AG04450 (cell line): ENCODE data around the gene CHCHD6. TPM values are rescaled to one million over a fixed set of nuclear protein-coding genes. Genes with fewer than 3 reads are reported as not detected.

Experiments
- CTCF ChIA-PET: fragments of 300-600, 350-600 bp; formaldehyde crosslinking; extraction: SDS; loops from one replicate; lab custom pipeline; 2022; ENCODE audit warnings: antibody characterized with exemption, inconsistent platforms; lab: Charles Lee
- POLR2A ChIA-PET: fragments of 350-600 bp; formaldehyde crosslinking; extraction: SDS; loops from one replicate; lab custom pipeline; 2021; ENCODE audit warnings: antibody characterized with exemption, inconsistent platforms; lab: Yijun Ruan, JAX
- DNase-seq: peaks from one replicate; pipeline ENCODE4 v3.0.0-alpha.2; 2011; ENCODE audit warnings: low read depth, low spot score
- H3K27ac ChIP-seq: one replicate; pipeline ENCODE4 v1.5.1; 2012; ENCODE audit warnings: low read depth, low read length, control low read depth
- H3K27me3 ChIP-seq: one replicate; pipeline ENCODE4 v1.6.0; 2012; ENCODE audit warnings: low read length; ENCODE audit not compliant: control insufficient read depth, insufficient read depth
- H3K4me3 ChIP-seq: 2 replicates; pipeline ENCODE4 v1.5.1; 2011; ENCODE audit warnings: mild to moderate bottlenecking, low read depth, low read length, control low read depth
- H3K9me3 ChIP-seq: 2 replicates; pipeline ENCODE4 v1.5.1; 2012; ENCODE audit warnings: low read length; ENCODE audit not compliant: control insufficient read depth, insufficient read depth
- CTCF ChIP-seq: IDR thresholded peaks from 2 replicates; pipeline ENCODE4 v1.5.1; 2011; ENCODE audit warnings: low read depth, low read length, control low read depth, inconsistent platforms
- polyA plus RNA-seq: library from polyadenylated mRNA; depleted of rRNA; stranded (reverse); fragments of >200 nt; gene quantifications from 2 replicates; pipeline ENCODE4 v1.2.3, GENCODE V29; 2011

CHCHD6 gene
- polyA plus RNA-seq, 1 experiment, result 14.0 TPM

DNA sequence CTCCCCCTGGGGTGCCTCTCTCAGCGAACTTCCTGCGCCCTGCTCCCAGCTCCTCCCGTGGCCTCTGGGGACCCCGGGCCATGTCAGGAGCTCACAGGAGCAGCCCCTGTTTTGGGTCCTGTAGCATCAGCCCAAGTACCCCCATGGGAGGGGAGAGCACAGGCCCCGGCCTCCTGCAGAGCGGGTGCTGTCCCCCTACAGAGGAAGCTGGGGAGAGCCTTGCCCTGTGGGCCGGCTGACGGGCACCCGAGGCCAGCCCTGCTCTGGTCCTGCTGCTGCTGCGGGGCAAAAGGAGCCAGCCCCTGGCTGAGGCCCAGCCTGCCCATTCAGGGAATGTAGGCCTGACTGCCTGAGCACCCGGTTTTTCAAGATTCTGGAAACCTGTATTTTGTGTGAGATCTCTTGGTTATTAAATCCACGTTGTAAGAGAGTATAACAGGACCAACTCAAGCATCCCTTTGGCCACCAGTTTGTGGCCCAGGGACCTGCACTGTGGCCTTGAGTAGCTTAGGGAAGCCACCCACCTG is 291.3 kb downstream of the CHCHD6 start:
- Histone ChIP-seq H3K4me3 (no peak overlapping the region), H3K9me3 (no peaks in the 10 kb centered on the region; the same call in 1 of the 2 replicates), H3K27ac (no peak overlapping the region), H3K27me3 (no peaks in the 10 kb centered on the region)
- CTCF ChIA-PET, result no interaction called here
- no peak for TF ChIP-seq CTCF
- POLR2A ChIA-PET, result interaction anchor here (0.6 to 1.3 kb wide), 2 partner anchors 11 to 39 kb away, joined by 3 to 4 read pairs; no protein-coding TSS in a partner anchor
- no peak for DNase-seq

- POLR2A ChIA-PET, result interaction anchor here (0.6 to 1.3 kb wide), 2 partner anchors 11 to 39 kb away, joined by 3 to 4 read pairs; no protein-coding TSS in a partner anchor
- no peak overlapping the region for H3K27ac ChIP-seq
- H3K9me3 ChIP-seq, result no peaks in the 10 kb centered on the region; the same call in 1 of the 2 replicates
- no peak for TF ChIP-seq CTCF
- no peaks in the 10 kb centered on the region for H3K27me3 ChIP-seq
- H3K4me3 ChIP-seq, result no peak overlapping the region
- no peak for DNase-seq
- CTCF ChIA-PET, result interaction anchor here (0.6 kb wide), 1 partner anchor 755 kb away, joined by 3 read pairs; no protein-coding TSS in a partner anchor
These were observed 292.0 kb downstream of the CHCHD6 start for GRCh38 chr3:126995926-126996512.

- no peak for DNase-seq
- no peak for TF ChIP-seq CTCF
- ChIA-PET POLR2A (no interaction called here), CTCF (no interaction called here)
- Histone ChIP-seq H3K27ac (no peak overlapping the region), H3K9me3 (no peaks in the 10 kb centered on the region; the same call in 1 of the 2 replicates), H3K27me3 (no peaks in the 10 kb centered on the region), H3K4me3 (no peak overlapping the region)
These were observed 292.9 kb downstream of the CHCHD6 start for GRCh38 chr3:126996905-126997304.

- CTCF ChIA-PET, result no interaction called here
- DNase-seq, result no peak
These were observed 293.5 kb downstream of the CHCHD6 start for GRCh38 chr3:126997455-126998038.

More at GRCh38 chr3:126997455-126998038, 293.5 kb downstream of the CHCHD6 start:
- Histone ChIP-seq H3K27ac (no peak overlapping the region), H3K27me3 (no peaks in the 10 kb centered on the region), H3K9me3 (no peaks in the 10 kb centered on the region; the same call in 1 of the 2 replicates), H3K4me3 (no peak overlapping the region)
- TF ChIP-seq CTCF, result no peak
- POLR2A ChIA-PET, result no interaction called here
